Heart right ventricle (tissue), 16 donors: ENCODE results near the gene GPR158. TPM values are rescaled to one million over a fixed set of nuclear protein-coding genes. Genes with fewer than 3 reads are reported as not detected.

Experiments used
- ATAC-seq, 8 donors: fragments of 200-7000 bp; cut with Tn5 transposase; one replicate each; pipeline ENCODE4 v1.9.1; 2020; ENCODE audit warnings: mild to moderate bottlenecking in 8 of 8, moderate library complexity in 8 of 8, moderate number of reproducible peaks in 1 of 8
- DNase-seq, 2 donors: peaks; one replicate each; pipeline ENCODE4 v3.0.0-alpha.2; 2020
- H3K27ac ChIP-seq, 10 donors: fragments of 200-600 bp; sonication (generic) in 2 of 10; one replicate each; pipeline versions ENCODE4 v1.5.0 to v1.8.0; 2020 to 2022; ENCODE audit warnings: mild to moderate bottlenecking in 3 of 10
- H3K27me3 ChIP-seq, 7 donors: fragments of 200-600 bp; one replicate each; pipeline ENCODE4 v1.8.0; 2021 to 2022; ENCODE audit warnings: mild to moderate bottlenecking in 2 of 7
- H3K36me3 ChIP-seq, 9 donors: fragments of 200-600 bp; sonication (generic) in 1 of 9; one replicate each; pipeline versions ENCODE4 v1.5.0 to v1.8.0; 2020 to 2022; ENCODE audit warnings: mild to moderate bottlenecking in 2 of 9
- H3K4me1 ChIP-seq, 9 donors: fragments of 200-600 bp; sonication (generic) in 1 of 9; one replicate each; pipeline versions ENCODE4 v1.5.0 to v1.8.0; 2020 to 2022; ENCODE audit warnings: mild to moderate bottlenecking in 4 of 9
- H3K4me3 ChIP-seq, 10 donors: fragments of 200-600 bp; sonication (generic) in 2 of 10; one replicate each; pipeline versions ENCODE4 v1.5.0 to v1.8.0; 2020 to 2022; ENCODE audit warnings: mild to moderate bottlenecking in 7 of 10, moderate library complexity in 2 of 10
- H3K9me3 ChIP-seq, 11 donors: fragments of 200-600 bp in 10 of 11; sonication (generic) in 2 of 11; one replicate each; pipeline versions ENCODE4 v1.5.0 to v1.8.0; 2013 to 2022; ENCODE audit warnings: mild to moderate bottlenecking in 2 of 11, control low read depth in 1 of 11, moderate library complexity in 1 of 11
- whole genome bisulfite sequencing, 2 donors: extraction: QIAGEN DNeasy Blood & Tissue Kit; methylation state at CpG; one replicate each; pipeline ENCODE4 v1.1.7; 2013; ENCODE audit warnings: inconsistent platforms in 1 of 2; 5-methylcytosine and 5-hydroxymethylcytosine counted together
- intact Hi-C, 10 donors: fragments of 100-400 bp; cut with DNase I; formaldehyde crosslinking; loops; one replicate each; pipeline versions ENCODE4 v1.11.1 to v1.14.2; 2022
- polyA plus RNA-seq, 2 donors: library from polyadenylated mRNA; stranded (reverse); fragments of 200-250 nt; gene quantifications; one replicate each; pipeline ENCODE4 v1.2.3, GENCODE V29; 2013
- total RNA-seq, 10 donors: library from RNA; stranded (reverse); fragmentation: NEBNext Ultra II Directional in 3 of 10; extraction: Animal tissue kit (Norgen Biotek cat#: 25700) in 3 of 10; gene quantifications; one replicate each; pipeline versions ENCODE4 v1.2.1 to v1.2.4, GENCODE V29; 2021 to 2023
- TF ChIP-seq, protein P1 (sequence below), 9 donors: fragments of 200-600 bp; sonication (generic) in 2 of 9; IDR thresholded peaks; one replicate each; pipeline versions ENCODE4 v1.5.0 to v1.8.0; 2021 to 2022; ENCODE audit warnings: antibody characterized with exemption in 9 of 9, mild to moderate bottlenecking in 5 of 9, moderate library complexity in 1 of 9
- donor health status: Arrhythmogenic right ventricular cardiomyopathy.
- donor health status: ischemic (EF 13 %, LVEDD 7.1; RV severe dilation, severe dysfunction).
- donor health status: healthy with polysubstance abuse.
- donor health status: DM: no; HTN: yes; CAD: no.
- donor health status: DM: no; HTN: no; CAD: no.
- donor health status: ischemic (EF 25% LVEDD 6.9; RV normal size, moderate dysfunction).
- donor health status: ischemic (EF 25% LVEDD 5.7; RV mildly dilated, moderate dysfunction).
- donor health status: healthy.
- donor health status: DM: yes; HTN: yes; CAD: no.
- donor health status: Ischemic cardiomyopathy.
- donor health status: ischemic (EF 35%, LVEDD 5.7; RV mildly dilated, moderate dysfunction).
- donor health status: nonischemic (EF 11% LVEDD 7.7; RV severe dilation, severe dysfunction).
- donor health status: DM: yes; HTN: yes; CAD: no.
- donor health status: PGD.
- donor health status: ischemic (EF 29% LVEDD 5.4; RV normal size, mild dysfunction).
- donor health status: nonischemic (EF 23%, LVEDD 6.1; RV moderate dilation, normal function).

GPR158 gene
- total and polyA plus RNA-seq, 12 donors: under 0.01 to 0.04 TPM; not detected in 10

DNA sequence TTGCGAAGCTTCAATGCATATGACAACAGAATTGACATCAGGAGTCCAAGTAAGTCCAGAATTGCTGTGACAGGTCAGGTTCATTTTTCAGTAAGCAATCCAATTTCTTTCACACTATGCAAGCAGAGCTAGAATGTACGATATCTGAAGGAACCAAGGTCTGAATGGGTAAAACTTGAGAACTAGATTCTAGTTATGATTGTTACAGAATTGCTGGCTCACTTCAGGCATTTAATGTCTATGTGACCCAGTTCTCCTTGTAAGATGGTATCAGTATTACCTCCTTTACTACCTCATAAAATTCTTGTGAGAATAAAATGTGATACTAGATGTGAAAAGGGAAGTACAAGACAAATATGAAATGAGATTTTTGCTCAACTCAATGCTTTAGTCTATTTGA, 159.6 kb downstream of the GPR158 start:
- whole genome bisulfite sequencing, 2 donors: 92 to 93% methylated on average over 2 of the region's 2 CpGs
- TF ChIP-seq, protein P1, sequence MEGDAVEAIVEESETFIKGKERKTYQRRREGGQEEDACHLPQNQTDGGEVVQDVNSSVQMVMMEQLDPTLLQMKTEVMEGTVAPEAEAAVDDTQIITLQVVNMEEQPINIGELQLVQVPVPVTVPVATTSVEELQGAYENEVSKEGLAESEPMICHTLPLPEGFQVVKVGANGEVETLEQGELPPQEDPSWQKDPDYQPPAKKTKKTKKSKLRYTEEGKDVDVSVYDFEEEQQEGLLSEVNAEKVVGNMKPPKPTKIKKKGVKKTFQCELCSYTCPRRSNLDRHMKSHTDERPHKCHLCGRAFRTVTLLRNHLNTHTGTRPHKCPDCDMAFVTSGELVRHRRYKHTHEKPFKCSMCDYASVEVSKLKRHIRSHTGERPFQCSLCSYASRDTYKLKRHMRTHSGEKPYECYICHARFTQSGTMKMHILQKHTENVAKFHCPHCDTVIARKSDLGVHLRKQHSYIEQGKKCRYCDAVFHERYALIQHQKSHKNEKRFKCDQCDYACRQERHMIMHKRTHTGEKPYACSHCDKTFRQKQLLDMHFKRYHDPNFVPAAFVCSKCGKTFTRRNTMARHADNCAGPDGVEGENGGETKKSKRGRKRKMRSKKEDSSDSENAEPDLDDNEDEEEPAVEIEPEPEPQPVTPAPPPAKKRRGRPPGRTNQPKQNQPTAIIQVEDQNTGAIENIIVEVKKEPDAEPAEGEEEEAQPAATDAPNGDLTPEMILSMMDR (IDR thresholded peaks at IDR 0.05): no peak
- H3K9me3 ChIP-seq: no peaks in the 10 kb centered on the region

DNA sequence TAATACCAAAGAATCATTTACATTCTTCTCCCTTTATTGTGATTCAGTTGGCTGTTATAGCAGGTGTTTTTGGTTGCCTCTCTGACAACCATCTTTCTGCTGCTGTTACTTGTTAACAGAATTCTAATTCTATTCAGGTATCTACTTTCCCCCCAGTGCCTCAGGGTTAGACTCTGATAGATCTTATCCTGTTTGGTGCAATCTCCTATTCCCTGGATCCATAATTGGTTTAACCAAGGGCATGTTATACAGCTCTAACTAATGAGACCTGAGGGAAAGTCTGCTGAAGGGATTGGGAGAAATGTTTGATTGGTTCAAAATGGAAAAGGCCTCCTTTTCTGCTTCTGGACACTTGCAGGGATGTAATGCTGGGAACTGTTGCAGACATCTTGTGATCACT, 161.5 kb downstream of the GPR158 start:
- no peak for ATAC-seq

More for the DNA sequence above, 159.6 kb downstream of the GPR158 start:
- no peaks in the 10 kb centered on the region for H3K4me1 ChIP-seq
- H3K27me3 ChIP-seq: no peaks in the 10 kb centered on the region
- H3K36me3 ChIP-seq: no peaks in the 10 kb centered on the region
- H3K4me3 ChIP-seq: no peak overlapping the region
- DNase-seq (no peak), ATAC-seq (no peak)
- intact Hi-C loops: no loop called here
- H3K27ac ChIP-seq: no peak overlapping the region

DNA sequence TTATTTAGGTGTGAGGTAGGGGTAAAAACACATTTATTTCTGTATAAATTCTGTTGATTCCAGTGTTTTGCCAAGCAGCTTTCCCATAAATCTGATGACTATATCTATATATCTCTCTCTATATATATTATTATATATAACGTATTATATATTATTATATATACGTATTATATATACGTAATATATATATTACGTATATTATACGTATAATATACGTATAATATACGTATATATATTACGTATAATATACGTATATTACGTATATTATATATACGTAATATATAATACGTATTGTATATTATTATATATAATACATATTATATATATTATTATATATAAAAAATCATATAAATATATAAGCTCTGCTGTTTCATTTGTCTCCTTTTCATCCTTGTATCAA, 163.5 kb downstream of the GPR158 start:
- WGBS, 2 donors: 93 to 96% methylated on average over 12 of the region's 12 CpGs
- Histone ChIP-seq H3K4me3 (no peak overlapping the region), H3K4me1 (no peaks in the 10 kb centered on the region), H3K27me3 (no peaks in the 10 kb centered on the region), H3K9me3 (no peaks in the 10 kb centered on the region), H3K36me3 (no peaks in the 10 kb centered on the region), H3K27ac (no peak overlapping the region)
- DNase-seq (no peak), ATAC-seq (no peak)
- TF ChIP-seq, protein P1 (IDR thresholded peaks at IDR 0.05): no peak
- intact Hi-C loops: no loop called here

More for the DNA sequence above, 161.5 kb downstream of the GPR158 start:
- H3K27me3 ChIP-seq: no peaks in the 10 kb centered on the region
- intact Hi-C loops: no loop called here
- H3K27ac ChIP-seq: no peak overlapping the region
- H3K4me3 ChIP-seq: no peak overlapping the region
- TF ChIP-seq, protein P1 (IDR thresholded peaks at IDR 0.05): no peak
- no peaks in the 10 kb centered on the region for H3K4me1 ChIP-seq
- no peaks in the 10 kb centered on the region for H3K9me3 ChIP-seq
- no peaks in the 10 kb centered on the region for H3K36me3 ChIP-seq
- no peak for DNase-seq

DNA sequence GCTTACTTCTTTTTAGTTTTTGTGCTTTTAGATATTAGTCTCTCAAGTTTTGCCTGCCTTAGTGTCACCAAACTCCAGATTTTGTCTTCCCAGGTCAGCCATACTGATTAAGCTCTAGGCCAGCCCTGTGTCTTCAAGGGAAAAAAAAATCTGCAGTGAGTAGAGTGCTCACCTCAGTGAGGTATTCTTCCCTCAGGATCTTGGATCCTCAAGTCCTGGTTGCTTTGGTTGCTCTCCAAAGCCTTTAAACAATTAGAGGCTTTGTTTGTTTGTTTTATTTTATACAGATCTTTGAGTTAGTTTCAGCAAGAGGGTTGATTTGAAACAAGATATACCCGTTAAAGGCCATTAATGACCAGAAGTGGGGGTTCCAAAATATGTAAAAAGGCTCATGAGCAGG, 165.2 kb downstream of the GPR158 start:
- no peak for DNase-seq
- no peak for ATAC-seq
- no peak overlapping the region for H3K4me3 ChIP-seq
- WGBS, 2 donors: 67% methylated on average over 1 of the region's 1 CpG
- no peaks in the 10 kb centered on the region for H3K4me1 ChIP-seq
- H3K27ac ChIP-seq: no peak overlapping the region
- no peaks in the 10 kb centered on the region for H3K27me3 ChIP-seq
- TF ChIP-seq, protein P1 (IDR thresholded peaks at IDR 0.05): no peak
- intact Hi-C loops: no loop called here
- H3K36me3 ChIP-seq: no peaks in the 10 kb centered on the region
- no peaks in the 10 kb centered on the region for H3K9me3 ChIP-seq
